ENCODE measurements around the gene GALNTL6.

GRCh38 chr4:173057901-173058300 is 1244.7 kb downstream of the GALNTL6 start:
- TF ChIP-seq EZH2 (IDR thresholded peaks at IDR 0.05; ENCODE audit: insufficient read depth, poor library complexity, severe bottlenecking) (no peak), EZH2phosphoT487 (IDR thresholded peaks at IDR 0.05; ENCODE audit: insufficient read depth, low read depth) (no peak)
